HPDE6-E6E7 (cell line): Measurements from ENCODE around the gene PTPRN2.

Experiments
- DNase-seq: peaks from one replicate; pipeline ENCODE4 v3.0.0; 2011; ENCODE audit warnings: missing footprints; ENCODE audit errors: extremely low spot score

PTPRN2 gene

DNA sequence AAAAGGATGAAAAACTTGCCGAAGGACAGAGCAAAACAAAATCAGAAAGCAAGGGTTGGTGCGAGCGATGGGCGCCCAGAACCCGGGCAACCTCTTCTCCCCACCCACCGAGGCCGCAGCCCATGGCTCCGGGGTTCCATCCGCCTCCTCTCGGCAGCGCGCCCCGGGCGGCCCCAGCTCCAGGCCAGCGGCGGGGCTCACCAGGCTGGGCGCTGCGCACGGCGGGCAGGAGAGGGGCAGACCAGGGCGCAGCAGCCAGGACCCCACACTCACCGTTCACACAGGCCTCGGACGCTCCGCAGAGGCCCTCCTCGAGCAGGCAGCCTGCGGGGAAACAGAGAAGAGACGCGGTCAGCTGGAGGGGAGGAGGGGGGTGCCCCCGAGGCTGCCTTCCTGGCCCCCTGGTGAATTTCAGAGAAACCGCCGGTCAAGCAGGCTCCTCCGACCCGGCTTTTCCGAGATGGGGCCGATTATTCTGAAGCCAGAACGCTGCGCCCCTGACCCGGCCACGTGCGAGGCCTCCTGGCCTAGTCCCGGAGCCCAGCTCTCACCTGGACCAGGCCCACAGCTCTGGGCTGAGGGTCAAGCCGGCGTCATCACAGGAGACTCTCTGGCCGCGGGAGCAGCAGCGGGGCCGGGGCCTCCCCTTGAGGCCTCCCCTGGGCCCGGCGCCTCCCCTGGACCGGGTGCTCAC lies 98.0 kb downstream of the PTPRN2 start:
- no peak for DNase-seq

DNA sequence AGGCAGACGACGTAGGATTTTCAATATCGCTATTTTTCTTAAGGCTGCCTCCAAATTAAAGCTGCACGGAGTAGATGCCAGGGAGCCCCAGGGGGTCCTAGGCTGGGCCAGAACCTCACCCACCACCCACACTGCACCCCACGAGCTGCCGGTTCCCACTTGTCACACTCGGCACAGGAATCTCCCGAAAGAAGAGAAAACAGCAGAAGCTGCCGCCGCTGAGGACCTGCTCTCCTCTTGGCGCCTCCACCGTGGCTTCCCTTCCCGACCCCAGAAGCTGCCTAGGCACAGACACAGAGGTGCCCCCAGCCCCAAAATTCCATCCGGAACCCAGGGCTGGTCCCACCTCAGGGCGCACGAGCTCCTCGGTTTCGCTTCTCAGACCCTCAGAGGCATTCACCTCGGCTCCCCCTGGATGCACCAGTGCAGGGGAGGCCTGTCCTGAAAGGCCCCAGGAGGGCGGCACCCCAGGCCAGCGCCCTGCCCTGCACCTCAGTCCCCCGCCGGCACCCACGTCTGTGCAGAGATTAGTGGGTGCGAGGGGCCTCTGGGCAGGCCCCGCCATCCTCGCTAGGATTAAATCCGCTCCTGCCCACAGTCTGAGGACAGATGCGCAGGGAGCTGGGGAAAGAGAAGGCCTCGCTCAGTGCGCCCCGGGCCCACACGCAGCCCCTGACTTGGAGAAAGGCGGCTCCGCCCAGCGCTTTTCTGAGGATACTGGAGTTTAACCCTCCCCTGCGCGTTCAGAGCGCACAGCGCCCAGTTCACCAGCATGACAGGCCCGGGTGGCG lies 99.2 kb downstream of the PTPRN2 start:
- DNase-seq = no peak

DNA sequence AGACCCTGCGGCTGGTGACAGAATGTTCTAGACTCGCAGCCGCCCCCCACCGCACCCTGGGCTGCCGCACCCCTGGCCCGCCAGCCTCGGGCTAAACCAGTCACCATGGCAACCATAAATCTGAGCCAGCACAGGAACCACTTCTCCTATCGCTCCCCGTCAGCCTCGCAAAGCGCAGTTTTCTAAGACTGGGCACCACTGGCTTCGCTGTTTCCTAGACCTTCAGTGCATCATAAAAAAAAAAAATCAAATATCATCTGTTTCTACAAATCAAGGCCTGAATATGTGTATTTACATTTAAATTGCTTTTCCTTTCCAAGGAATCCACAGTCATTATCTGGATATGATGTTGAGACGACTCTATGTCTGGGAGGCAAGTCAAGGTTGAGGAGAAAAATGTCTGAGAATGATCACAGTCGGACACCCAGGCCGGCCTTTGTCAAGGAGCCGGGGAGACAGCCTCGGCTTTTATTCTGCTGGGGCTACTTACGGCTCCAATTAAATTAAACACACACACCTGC lies 99.9 kb downstream of the PTPRN2 start:
- no peak for DNase-seq

DNA sequence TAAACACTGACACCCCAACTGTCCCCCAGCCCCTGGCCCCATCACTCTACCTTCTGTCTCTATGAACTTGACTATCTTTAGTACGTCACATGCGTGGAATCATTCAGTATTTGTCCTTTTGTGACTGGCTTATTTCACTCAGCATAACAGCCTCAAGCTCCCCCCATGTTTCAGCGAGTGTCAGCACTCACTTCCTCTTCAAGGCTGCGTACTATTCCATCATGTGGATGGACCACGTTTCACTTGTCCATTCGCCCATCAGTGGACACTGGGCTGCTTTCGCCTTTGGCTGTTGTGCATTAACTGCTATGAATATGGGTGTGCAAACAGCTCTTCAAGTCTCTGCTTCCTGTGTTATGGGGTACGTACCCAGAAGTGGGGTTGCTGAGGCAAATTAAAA lies 100.7 kb downstream of the PTPRN2 start:
- DNase-seq = no peak

DNA sequence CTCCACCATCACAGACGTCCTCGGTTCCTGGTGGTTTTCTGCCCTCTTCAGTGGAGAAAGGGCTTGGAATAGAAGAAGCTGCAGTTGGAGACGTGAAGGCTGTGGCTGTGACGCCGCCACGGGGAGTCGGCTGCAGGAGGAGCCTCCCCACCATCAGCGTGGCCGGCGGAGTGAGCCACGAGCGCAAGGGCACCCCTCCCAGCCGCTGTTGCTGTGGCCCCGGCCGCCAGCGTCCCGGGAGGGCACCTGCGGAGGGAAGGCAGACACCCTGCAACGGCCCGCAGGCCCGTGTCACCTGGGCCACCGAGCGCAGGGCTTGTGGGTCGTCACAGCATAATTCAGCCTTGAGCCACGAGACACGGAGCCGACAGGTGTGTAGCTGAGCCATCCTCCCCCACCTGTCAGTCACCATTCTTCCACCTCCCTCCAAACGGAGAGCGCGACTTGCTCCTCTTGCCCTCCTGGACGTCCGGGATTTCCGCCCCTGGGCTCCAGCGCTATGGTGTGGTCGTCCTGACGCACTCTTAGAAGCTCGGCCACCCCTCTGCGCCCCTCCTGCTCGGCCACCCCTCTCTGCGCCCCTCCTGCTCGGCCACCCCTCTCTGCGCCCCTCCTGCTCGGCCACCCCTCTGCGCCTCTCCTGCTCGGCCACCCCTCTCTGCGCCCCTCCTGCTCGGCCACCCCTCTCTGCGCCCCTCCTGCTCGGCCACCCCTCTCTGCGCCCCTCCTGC lies 102.7 kb downstream of the PTPRN2 start:
- no peak for DNase-seq

DNA sequence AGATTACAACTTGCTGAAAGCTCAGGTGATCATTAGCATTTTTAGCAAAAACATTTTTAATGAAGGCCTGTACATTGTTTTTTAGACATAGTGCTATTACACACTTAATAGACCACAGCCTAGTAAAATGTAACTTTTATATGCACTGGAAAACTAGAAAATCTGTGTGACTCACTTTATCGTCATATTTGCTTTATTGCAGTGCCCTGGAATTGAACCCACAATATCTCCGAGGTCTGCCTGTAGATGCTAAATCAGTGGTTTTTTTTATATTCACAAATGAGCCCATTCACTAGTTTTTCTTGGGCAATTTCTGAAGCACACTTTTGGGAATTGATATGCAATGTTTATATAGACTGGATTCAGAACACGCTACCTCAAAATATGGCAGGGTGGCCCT lies 105.1 kb downstream of the PTPRN2 start:
- DNase-seq = no peak

DNA sequence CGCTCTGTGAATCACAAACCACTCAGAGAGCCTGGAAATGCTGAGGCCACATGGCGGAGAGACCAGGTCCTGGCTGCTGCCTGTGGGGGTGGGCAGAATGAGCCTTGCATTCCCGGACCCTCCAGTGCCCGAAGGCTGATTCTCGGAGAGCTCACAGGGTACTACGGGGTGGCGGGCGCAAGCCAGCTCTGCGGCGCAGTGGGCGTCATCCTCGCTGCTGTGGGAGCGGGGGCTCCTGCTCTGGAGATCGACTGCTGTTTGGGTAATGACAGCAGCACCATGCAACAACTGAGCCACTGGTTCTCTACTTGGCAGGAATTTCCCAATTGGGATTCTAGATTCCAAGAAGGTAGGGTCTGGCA lies 108.0 kb downstream of the PTPRN2 start:
- DNase-seq = no peak

DNA sequence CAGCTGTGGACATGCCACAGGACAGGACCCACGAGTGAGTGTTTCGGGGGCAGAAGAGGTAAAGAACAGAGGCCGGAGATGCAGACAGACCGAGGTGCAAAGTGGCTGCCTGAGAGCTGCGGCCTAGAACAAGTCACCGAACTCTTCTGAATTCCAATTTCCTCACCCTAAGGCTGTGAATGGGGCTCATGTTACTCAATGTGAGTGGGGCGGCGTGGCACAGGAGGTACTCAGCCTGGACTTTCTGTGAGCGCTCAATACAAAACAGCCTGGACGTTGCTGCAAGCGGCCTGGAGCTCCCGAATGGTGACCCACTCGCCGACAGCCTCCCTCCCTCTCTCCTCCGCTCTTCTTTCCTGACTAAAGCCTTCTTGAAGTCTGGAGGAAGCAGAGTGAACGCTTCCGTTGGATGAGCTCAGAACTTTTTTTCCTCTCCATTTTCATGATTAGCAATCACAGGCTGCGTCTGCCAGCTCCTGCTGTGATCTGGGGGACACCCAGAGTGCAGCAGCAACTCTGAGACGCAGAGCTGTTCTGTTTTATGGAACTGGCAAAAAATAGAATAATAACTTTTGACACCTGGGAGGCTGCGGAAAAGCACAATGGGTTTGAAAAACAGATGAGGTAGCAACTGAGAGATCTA lies 108.5 kb downstream of the PTPRN2 start:
- no peak for DNase-seq

DNA sequence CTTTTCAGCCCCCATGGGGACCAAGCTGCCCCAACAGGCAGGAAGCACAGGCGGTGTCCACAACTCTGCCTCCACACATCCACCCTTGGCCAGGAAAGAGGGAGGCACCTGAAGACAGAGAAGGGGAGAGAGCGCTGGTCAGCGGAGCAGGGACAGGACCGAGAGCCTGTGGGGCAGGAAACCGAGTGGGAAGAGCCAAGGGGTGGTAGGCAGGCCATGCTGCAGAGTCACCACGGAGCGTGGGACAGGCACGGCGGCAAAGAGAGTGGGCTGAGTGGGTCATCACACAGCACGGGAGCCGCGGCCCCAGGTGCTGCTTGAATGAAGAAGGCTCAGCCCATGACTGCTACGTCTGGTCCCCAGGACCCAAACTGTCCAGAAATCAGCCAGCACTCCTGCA lies 109.8 kb downstream of the PTPRN2 start:
- DNase-seq = no peak

DNA sequence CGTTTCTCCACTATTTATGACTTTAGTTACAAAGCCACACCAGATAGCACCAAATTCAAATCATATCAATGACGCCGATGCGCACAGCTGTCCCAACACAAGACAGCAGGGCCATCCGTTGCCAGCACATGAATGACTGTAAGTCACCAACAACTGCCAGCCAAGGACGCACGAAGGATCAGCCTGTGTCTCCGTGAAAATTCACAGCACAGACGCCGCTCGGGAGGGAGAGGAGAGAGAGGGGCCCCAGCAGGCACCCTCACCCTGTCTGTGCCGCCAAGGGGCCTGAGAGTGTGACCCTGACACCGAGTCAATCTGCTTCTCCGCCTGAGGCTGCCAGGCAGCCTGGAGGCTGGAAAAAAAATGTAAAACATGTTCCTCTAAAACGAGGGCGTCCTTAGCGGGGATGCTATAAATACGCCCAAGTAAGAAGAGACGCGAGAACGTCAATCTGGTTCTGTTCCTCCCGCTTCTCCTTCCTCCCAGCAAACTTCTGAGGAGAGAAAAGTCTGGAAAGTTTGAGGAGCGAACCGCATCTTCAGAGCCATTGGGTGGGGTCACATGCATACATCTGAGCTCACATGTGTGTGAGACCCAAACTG lies 111.2 kb downstream of the PTPRN2 start:
- no peak for DNase-seq

DNA sequence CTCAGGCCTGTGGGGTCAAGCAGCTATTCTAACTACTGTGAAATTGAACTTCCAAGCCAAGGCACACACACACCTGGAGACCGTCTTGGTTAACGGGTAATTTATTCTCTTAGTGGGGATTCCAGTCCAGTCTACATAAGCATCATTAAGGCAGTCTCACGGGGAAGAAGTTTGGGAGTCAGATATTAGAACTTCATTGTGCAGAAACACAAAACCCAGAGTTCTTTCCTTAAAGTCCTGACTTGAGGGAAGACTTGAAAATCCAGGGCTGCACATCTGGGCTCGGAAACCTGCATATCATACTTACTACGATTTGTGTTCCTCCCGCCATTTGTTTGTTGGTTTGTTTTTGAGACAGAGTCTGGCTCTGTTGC lies 112.0 kb downstream of the PTPRN2 start:
- no peak for DNase-seq

DNA sequence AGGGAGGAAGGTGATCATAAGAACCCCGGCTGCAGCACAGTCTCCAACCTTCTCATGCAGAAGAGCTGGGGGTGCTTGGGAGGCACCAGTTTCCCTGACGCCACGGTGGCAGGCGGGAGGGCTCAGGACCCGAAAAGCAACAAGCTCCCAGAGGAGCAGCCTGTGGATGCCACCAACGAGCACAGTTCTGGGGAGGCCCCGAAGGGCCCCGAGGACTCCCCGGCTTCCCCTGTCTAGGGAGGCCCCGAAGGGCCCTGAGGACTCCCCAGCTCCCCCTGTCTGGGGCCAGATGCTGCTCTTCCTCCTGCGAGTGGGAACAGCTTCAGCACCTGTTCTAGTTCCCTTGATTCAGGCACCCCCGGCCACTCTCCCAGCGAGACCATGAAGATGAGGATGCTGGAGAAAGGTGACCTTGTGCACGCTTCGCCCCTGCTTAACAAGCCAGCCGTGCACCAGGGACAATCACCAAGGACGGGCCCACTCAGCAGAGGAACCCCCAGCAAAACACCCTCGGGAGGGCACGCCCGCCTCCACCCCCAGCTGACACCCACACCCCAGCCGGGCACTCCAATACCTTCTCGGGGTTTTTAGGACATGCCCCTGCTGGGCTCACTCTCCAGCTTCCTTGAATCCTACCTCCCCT lies 112.5 kb downstream of the PTPRN2 start:
- no peak for DNase-seq

DNA sequence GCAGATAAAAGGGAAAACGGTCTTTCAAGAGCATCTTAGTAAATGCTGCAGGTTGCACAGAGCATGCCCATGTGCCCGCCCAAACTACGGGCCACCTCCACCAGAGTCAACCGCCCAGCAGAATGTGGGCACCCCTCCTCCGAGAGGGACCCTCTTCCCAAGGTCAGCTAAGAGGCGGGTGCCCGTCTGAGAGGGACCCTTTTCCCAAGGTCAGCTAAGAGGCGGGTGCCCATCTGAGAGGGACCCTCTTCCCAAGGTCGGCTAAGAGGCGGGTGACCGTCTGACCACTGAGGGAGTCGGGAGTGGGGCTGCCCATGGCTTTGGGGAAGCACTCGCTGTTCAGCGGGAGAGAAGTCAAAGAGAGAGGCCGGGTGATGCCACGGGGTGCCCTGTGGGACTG lies 113.1 kb downstream of the PTPRN2 start:
- DNase-seq = no peak

DNA sequence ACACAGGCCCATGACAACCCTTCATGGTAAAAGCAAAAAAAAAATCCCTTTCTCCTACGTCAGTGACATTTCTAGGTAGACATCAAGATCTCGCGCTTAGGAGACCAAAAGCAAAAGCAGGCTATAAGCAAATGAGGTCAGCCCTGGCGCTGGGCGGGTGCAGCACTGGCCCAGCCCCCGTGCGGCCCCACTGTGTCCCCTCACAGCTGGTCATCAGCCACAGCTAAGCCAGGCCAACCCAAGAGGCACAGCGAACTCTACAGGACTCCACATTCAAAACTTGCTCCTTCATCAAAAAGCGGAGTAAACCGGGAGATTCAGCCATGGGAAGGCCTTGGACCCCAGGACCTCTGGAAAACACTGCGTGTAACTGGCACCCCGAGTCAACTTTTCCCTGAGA lies 113.7 kb downstream of the PTPRN2 start:
- no peak for DNase-seq

DNA sequence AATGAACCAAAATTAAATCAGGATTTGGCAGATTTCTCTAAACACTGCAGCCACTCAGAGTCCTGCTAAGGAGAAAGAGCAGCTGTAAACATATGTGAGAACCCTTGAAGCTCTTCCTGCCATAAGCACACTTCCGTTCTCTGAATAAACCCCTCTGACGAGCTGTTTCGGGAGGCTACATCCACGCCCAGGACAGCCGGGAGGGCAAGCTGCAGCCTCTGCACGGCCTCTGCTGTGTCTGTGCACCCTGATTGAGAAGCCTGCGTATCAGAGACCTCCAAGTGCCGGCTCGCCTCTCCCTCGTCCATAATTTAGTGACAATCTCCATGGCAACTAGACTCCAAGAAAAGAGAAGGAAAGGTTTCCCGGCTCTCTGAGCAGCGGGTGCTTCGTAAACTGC lies 114.4 kb downstream of the PTPRN2 start:
- DNase-seq = no peak

DNA sequence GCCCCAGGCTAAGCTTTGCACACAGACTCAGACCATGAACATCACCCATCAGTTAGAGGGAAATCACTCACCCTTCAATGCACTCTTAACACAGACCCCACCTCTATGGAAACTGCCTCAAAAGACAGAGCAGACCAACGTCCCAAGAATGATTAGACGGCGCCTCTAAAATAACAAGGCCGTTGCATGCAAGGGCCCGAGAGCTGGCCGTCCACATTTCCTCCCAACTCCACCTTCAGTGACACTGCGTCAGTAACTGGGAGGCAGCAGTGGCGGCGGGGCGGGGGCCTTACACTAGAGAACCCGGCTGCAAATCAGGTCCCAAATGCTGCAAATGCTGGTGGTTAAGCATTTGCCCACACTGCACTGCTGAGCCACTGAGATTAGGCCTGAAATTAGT lies 115.0 kb downstream of the PTPRN2 start:
- DNase-seq = no peak

DNA sequence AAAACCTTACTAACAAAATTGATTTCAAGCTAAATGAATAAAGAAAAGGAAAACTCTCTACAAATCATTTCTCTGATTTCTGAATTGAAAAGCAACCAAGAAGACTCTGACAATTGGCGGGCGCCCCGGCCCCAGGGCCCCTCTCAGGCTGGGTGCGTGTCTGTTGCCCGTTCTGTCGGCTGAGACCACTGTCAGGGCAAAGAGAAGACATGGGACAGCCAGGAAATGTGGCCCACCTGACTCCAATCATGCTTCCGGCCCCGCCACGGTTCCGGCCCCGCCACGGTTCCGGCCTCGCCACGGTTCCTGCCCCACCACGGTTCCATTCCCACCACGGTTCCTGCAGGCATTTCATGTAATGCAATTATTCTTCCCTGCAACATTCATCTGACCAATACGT lies 115.9 kb downstream of the PTPRN2 start:
- no peak for DNase-seq

DNA sequence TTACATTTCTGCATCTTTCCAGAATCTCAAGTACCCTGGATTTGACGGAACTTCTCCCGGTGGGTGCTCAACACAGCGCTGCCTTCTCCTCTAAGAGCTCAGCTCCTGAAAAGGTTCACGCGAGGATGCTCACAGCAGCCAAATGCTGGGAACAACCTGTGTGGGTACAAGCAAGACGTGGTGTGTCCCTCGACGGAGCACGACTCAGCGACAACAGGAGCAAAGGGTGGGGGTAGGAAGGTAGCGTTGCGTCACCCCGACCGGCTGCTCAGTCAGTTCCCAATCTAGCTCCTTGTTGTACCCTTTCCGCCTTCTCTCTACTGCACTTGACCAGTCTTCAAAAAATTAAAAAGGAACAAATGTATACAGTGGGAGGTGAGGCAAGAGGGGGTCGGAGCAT lies 117.3 kb downstream of the PTPRN2 start:
- DNase-seq = no peak

DNA sequence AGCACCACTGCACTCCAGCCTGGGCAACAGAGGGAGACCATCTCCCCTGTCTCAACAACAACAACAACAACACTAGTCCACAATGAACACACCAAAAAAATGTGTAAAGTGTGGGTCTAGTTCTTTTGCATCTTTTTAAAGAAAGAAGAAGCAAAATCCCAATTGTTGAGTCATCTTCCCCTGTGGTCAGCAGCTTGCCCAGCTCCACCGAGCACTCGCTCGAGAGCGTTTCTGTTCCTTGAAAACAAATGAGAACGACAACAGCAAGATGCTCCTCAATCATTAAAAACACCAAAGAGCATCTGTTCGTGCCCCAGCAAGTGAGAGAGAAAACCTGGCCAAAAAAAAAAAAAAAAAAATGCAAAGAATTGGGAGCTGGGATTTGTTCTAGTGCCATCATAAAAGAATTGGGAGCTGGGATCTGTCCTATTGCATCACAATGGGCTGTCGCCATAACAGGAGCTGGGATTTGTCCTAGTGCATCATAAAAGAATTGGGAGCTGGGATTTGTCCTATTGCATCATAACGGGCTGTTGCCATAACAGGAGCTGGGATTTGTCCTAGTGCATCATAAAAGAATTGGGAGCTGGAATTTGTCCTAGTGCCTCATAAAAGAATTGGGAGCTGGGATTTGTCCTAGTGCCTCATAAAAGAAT lies 118.1 kb downstream of the PTPRN2 start:
- DNase-seq = no peak

DNA sequence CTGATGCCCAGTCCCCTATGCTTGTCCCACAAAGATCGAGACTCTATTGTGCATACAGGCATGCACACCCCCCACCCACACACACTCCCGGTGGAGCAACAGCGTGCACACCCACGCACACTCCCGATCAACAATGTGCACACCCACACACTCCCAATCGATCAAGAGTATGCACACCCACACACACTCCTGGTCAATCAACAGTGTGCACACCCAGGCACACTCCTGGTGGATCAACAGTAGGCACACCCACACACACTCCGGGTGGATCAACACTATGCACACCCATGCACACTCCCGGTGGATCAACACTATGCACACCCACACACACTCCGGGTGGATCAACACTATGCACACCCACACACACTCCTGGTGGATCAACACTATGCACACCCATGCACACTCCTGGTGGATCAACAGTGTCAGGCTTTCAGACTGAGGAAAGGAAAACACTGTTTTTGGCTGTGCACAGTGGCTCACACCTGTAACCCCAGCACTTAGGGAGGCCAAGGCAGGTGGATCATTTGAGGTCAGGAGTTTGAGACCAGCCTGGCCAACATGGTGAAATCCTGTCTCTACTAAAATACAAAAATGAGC lies 118.8 kb downstream of the PTPRN2 start:
- no peak for DNase-seq
